Measurements from ENCODE around the gene ODAD2.
A peak's percentile ranks its signal among the peaks of the same experiment; 100 is the strongest.

ODAD2 gene

DNA sequence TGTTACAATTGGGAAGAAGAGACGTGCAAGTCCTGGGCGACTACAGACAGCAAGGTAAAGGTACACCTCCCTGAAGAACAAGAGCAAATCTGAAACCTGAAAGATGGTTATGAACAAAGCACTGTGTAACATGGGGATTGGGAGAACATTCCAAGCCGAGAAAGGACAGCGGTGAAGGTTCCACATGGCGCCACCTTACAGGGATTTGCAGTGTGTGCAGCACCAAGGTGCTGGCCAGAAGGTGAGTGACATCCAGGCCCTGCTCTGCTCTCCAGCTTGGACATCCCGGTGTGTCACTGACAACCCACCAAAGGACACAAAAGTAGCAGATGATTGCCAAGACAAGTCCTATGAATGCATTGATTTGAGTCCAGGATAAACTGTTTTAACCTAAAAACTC, 165.1 kb downstream of the ODAD2 start:
- no peak for DNase-seq

DNA sequence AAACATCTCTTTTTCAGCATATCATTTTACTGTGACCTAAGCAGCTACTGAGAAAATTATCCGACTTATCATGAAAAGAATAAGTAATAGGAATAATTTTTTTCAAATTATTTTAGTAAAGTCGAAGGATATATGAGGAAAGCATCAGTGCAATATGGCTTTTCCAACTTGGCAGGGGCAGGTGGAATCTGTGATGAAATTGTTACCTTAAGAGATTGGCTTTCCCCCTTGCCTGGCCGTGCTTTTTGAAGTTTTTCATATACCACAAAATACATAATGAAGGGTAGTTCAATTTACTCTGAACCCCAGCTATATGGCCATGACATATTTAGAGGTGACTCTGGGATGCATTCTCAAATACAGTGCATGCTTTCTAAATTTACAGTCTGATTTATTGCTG, 166.1 kb downstream of the ODAD2 start:
- no peak for DNase-seq

DNA sequence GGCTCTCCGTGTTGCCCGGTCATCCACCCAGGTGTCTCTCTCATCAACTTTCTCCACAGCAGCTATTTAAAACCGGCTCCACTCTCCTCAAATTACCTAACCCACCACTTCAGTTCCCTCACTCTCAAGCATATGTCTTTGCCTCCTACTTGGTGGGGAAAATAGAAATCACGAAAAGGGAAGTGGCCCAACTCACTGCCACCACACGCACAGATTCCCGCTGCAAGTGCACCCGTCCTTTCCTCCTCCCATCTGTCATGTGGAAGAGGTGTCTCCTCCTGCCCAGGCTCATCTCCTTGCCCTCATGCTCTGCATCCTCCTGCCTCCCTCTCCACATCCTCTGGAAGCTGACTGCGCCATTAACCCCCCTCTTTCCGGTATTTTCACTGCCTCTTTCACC, 172.5 kb downstream of the ODAD2 start:
- no peak for DNase-seq

DNA sequence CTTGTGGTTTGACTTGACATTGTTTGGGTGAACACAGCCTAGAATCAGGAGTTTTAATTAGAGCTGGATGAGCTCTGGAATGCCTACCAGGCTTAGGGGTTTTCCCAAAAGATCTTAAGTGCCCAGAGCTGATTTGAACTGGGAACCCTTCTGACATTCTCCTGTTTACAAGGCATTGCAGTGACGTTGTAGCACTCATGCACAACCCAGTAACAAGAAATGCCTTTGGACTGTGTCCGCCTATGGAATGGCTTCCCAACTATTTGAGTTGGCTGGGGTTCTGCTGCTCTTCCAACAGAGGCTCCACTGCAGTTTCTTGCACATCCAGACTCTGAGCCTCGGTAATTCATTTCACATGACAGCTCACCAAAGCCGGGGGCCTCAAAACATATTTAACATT, 176.6 kb downstream of the ODAD2 start:
- DNase-seq = no peak

DNA sequence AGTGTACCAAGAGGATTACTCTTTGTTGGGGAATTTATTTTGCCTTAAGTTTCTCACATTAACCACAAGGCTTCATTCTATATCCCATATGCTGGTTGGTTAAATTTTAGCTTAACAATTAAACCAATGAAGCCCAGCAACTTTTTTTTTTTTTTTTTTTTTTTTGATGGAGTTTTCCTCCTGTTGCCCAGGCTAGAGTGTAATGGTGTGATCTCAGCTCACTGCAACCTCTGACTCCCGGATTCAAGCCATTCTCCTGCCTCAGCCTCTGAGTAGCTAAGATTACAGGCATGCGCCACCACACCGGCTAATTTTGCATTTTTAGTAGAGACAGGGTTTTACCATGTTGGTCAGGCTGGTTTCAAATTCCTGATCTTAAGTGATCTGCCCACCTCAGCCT, 178.2 kb downstream of the ODAD2 start:
- no peak for DNase-seq

DNA sequence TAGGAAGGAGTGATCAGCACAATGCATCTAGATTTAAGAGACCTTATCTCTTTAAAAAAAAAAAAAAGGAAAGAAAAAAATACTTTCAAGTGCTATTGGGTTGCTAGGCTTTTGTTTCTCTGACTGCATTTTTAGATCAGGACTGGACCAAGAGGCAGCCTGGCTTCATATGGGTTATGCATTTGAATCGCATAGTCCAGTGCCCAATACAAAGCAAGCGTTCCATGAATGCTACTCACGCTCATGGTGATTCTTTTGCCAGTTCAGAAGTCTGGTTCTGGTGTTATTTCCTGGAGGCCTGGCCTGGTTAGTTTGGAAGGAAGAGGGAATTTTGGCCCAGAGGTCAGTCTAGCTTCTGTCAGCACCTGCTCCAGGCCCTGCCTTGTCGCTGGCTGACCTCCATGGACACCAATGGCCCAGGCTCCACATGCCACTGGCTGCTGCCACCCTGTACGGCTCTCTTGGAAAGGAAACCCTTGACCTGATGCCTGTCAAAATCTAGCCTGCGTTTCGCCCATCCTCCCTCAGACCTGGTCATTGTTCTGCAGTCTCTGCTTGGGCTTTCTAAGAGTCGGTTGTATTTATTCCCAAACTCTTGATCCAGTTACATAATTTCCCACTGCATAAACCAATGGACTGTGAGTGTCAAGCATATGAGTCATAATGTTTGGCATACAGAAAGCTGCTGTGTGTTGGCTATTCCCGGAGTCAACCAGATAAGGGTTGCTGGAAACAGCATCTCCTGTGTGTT, 178.9 kb downstream of the ODAD2 start:
- no peak for DNase-seq

DNA sequence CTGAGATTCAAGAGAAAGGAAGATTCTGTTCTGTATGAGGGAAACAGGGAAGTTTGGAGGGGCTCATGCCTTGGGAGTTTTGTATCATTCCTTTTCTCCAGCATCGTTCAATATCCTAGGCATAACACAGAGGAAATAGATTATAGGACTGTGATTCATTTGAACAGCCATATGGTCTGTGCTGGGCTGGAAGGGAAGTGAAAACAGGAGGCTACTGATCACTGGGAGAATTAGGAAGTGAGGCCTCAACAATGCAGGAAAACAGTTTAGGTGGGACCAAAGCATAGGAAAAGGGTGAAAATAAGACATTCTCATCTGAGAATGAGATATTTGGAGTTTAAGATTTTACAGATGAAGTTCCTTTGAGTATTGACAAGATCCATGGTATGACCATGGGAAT, 182.6 kb downstream of the ODAD2 start:
- DNase-seq = no peak

DNA sequence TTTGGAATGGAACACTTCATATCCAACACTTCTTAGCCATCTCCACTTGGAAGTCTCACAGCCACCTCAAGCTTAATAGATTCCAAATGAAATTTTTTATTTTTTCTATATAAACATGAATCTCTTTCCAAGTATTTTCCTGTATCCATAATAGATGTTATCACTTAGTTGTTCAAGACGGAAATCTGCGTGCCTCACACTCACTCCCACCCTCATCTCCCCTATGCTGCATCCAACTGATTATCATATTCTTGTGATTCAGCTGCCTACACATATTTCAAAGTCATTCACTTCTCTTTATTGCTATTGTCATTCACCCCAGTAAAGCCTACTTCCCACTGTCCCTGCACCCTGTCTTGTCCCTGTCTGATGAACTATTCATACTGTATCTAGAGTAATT, 183.0 kb downstream of the ODAD2 start:
- DNase-seq = no peak

DNA sequence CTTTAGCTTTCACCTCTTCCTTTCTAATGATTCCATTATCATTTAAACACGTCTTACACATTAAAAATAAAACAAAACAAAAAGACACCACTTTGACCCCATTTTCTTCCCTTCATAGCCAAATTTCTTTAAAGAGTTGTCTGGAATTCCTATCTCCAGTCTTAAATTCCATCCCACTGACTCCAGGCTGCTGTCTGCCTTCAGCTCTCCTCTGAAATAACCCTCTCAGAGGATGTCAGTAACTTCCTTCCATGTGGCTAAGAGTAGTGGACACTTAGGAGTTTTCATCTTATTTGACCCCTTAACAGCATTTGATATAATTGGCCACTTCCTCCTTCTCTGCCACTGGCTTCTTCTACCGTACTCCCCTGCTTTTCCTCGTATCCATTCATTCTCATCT, 183.6 kb downstream of the ODAD2 start:
- no peak for DNase-seq

DNA sequence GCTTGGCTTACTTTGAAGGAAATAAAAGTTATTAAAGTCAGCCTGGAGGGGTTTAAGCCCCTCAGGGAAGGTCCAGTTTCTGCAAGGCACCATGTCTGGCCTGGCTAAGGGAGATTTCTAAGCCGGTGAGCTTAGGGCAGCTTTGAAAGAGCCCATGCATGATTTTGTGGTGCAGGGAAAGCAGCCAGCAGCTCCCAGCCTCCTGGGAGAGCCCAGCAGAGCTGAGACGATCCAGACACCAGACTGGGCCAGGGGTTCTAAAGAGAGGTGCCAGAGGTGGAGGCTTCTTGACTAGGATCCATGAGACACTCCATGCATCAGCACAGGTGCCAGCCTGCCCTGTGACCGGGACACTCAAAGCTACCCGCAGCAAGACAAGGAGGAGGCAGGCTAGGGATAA, 193.7 kb downstream of the ODAD2 start:
- no peak for DNase-seq

DNA sequence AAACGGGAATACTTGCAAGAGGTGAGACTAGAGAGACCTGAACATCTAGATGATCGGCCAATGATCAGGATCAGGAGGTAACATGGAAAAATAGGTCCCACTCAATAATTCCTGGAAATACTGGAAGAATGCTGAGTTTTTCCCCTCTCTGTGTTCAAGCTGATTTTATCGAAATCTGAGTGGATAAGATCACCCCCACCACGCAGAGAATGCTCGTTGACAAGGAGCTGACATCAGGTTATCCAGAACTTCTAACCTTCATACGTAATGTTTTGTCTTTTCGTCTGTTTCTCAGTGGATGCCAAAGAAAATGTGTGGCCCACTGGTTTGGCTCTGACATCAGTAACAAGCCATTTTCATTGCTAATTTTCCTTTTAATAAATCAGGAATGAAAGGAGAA, 194.7 kb downstream of the ODAD2 start:
- no peak for DNase-seq

DNA sequence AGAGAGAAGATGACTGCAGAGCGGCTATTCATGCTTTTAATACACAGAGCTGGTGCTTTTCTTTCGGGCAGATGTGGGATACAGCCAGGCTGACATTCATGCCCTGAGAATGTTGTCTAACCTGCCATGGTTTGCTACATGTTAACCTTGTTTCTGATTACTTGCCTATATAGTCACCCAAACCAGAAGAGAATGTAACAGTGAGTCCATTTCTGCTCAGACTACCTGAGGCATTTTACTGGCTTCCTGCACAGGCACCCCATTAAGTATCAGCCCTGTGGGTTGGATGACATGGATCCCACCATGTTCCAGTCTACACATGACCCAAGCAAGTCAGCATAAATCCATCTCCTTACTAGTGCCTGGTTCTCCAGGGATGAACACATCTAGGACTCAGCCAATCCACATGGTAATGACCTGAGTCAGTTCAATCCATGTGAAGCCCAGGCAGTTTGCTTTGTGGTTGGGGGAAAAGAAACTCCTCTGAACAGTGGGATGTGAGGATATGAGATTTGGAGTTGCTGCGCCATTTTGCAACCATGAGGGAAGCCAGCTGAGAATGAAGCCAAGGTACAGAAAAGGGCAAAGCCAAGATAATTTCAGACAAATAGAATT, 197.6 kb downstream of the ODAD2 start:
- no peak for DNase-seq

DNA sequence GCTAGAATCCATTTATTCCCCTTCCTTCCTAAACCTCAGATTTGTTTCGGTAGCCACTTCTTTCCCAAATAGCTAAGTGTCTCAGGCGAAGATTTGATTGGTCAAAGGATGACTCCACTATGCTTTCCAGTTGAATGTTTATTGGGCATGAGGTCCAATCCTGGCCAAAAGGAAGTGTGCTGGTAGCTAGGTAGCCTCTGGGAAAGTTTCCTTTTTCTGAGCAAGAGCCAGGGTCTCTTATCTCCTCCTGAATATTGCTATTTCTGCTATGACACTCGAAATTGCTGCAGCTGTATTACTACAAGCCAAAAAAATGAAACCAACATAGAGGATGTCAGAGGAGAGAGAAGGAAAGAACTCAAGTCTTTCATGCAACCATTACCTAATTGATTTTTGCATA, 199.8 kb downstream of the ODAD2 start:
- DNase-seq = no peak

DNA sequence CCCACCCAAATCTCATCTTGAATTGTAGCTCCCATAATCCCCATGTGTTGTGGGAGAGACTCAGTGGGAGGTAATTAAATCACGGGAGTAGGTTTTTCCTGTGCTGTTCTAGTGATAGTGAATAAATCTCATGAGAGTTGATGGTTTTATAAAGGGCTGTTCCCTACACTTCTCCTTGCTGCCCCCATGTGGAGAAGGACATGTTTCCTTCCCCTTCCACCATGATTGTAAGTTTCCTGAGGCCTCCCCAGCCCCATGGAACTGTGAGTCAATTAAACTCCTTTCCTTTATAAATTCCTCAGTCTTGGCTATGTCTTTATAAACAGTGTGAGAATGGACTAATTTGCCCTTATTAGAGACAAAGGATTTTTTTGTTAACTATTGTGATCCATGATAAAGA, 204.7 kb downstream of the ODAD2 start:
- DNase-seq = no peak

DNA sequence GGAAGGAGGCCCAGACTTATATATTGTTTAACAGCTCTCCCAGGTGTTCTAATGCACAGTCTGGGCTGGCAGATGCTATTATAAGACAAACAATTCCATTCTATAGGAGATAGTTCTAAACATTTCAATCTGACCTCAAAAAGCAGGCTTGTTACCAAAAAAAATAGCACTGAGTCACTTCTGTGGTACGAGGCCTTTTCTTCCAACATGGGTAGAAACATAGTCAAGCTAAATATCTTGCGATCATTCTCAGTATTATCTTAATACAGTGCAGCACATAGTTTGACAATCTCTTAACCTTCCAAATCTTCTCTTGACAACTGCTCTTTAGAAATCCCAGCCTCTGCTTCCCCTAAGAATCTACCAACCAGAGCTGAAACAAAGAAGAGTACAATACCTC, 206.7 kb downstream of the ODAD2 start:
- DNase-seq = no peak

DNA sequence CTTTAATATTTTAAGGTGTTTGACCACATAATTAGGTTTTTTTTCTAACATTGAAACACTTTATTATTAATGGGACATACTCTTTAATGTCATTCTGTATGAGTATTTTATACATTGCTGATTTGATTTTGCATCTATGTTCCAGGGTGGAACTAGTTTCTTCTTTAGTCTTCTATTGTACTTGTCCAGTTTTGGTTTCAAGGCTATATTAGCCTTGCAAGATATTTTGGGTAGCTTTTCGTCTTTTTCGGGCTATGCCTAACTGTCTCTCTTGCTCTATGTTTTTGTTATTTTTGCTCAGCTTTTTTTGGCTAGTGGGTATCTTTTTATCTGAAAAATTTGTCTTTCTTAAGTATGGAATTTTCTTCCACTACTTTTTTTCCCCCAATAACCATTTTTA, 214.6 kb downstream of the ODAD2 start:
- DNase-seq = no peak

DNA sequence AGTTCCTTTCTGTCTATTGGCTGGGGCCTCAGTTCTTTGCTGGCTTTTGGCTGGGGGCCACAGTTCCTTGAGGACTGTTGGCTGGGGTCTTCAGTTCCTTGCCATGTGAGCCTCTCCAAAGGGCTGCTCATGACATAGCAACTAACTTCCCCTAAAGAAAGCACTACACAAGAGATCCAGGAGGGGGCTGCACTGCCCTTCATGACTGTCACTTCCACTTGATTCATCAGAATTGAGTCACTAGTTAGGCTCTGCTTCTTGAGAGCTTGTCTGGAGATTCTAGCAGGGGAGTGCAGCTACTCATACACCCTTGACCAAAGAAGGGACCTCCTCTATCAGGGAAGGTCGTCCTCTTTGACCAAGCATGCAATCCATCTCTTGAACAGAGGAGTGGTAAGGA, 215.2 kb downstream of the ODAD2 start:
- DNase-seq = peak; percentile 17 to 22

DNA sequence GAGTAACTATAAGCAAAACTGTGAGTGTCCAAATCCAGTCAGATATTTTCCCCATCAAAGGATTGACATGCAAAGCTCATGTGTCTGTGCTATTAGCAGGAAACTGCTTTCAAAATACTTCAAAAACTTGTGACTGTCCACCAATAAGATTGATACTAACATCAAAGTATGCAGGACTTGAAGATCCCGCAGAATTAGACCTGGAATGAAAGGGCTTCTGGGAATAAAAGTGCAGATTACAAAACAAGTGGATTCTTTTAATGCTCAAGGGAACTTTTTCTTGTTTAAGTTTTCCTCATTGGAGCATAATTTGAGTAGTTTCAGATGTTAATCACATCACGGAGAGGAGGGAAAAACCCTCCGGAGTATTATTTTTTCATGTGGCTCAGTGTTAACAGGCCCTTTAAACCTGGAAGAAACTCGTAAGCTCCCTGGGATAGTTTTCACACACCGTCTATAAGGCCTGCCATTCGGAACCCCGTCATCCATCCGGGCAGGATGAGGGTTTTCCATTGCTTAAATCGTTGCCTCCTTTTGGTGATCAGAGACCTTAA, 219.3 kb downstream of the ODAD2 start:
- DNase-seq = no peak

DNA sequence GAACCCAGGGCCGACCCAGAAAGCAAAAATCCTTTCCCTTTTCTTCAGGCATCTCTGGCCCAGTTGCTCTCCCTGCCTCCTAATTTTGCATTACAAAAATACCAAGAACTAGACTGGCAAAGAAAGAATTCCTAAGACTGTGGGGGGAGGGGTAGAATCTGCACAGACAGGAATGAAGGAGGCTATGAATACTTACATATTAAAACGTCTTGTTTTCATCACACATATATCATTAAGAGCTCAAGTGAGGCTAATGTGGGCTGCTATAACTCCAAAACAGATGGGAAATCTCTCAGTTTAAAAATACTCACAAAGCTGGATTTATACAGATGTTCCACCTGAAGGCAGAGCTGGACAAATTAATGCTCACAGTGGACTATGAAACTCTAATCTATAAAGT, 224.0 kb downstream of the ODAD2 start:
- no peak for DNase-seq

DNA sequence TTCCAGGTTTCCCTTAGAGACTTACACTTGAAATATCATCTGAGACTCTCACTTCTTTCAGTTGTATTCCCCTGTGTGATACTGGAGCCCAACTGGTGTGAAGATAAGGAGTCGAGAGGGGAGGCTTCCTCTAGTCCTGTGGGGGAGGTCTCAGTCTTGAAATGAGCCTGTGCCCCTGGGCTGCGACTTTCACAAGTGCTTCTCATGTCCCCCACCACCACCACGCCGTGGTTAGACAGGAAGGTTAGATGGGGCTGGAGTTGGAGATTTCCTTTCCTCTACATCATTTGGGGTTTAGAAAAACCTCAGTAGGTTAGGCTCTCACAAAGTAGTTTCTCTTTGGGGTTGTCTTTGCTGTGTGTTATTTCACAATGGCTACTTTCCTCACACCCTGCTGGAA, 227.6 kb downstream of the ODAD2 start:
- DNase-seq = peak in 1 of 2 donors; percentile 20

DNA sequence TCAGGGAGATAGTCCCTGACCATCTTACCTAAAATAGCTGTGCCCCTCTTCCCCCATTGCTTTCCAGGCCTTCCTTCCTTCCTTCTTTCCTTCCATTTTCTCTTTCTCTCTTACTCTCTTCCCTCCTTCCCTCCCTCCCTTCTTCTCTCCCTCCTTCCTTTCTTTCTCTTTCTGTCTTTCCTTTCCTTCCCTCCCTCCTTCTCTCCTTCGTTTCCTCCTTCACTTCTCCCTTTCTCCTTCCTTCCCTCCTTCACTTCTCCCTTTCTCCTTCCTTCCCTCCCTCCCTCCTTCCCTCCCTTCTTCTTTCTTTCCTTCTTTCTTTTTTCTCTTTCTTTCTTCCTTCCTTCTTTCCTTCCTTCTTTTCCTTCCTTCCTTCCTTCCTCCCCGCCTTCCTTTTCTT, 228.7 kb downstream of the ODAD2 start:
- no peak for DNase-seq

Measured in stimulated activated CD4-positive, alpha-beta T cell treated with anti-CD3 and anti-CD28 coated beads, Interleukin-2, amount 100 ng/mL, for 24 hours (primary cell).